ENCODE results near the gene GNL1. TPM values are rescaled to one million over a fixed set of nuclear protein-coding genes. Genes with fewer than 3 reads are reported as not detected.
A peak's percentile ranks its signal among the peaks of the same experiment; 100 is the strongest.

GNL1 gene
- total and polyA plus RNA-seq, 9 of the 15 experiments (the other 6 are each of a cell fraction or from before 2014, with no cell fraction given): 0.73 to 112 (median 58.0) TPM

- TF ChIP-seq REST (IDR thresholded peaks at IDR 0.05; ENCODE audit: borderline replicate concordance) (peak; percentile 78; the same call in 1 of the 2 replicates), REST (CRISPR knock-in tag; IDR thresholded peaks at IDR 0.05; ENCODE audit: low read depth) (0 out of 2 replicates have a peak, but pooled peaks have one; percentile 37), ZNF311 (CRISPR knock-in tag; IDR thresholded peaks at IDR 0.05) (no peak), ZNF592 (IDR thresholded peaks at IDR 0.05) (no peak), ID3 (CRISPR knock-in tag; IDR thresholded peaks at IDR 0.05) (no peak), ID3 (tag; IDR thresholded peaks at IDR 0.05) (no peak), ZBTB9 (CRISPR knock-in tag; IDR thresholded peaks at IDR 0.05) (0 out of 2 replicates have a peak, but pooled peaks have one; percentile 61), ZNF324 (CRISPR knock-in tag; IDR thresholded peaks at IDR 0.05) (no peak), HDAC1 (IDR thresholded peaks at IDR 0.05) (peak in 1 of 2 experiments; percentile 83; a peak in 2 of 4 replicates), NFE2 (IDR thresholded peaks at IDR 0.05; ENCODE audit: low read depth) (no peak), PREB (CRISPR knock-in tag; IDR thresholded peaks at IDR 0.05) (0 out of 2 replicates have a peak, but pooled peaks have one; percentile 36)
These were observed 14.5 kb downstream of the GNL1 start (continued) for GRCh38 chr6:30541515-30542403.

Measured in K562 (cell line).